ENCODE measurements around the gene ZEB2.

Gene ZEB2

DNA sequence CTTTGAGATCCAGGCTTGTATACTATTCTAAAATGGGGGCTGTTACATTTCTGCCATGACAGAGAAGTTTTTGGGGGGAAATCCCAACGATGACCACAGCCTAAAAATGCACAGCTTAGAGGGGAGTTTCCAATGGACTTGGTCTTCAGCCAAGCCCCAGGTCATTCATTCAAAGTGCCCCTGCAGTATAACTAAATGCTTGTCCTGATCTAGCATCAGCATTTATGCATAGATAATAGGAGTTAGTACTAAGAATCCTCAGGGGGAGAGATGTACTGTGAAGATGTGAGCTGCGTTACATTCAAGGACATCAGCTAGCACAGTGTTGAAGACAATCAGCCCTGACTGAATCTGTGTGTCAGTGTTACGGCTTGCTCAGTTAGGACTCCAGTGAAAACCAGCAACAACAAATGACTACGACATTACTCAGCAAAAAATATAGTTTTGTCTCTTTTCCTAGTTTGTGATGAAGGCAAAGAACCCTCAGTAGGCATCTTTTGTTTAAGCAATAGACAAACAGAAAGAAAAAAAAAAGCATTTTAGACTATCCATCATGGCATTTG lies 160.9 kb downstream of the ZEB2 start:
- DNase-seq (ENCODE audit: low spot score), result peak; percentile 73

DNA sequence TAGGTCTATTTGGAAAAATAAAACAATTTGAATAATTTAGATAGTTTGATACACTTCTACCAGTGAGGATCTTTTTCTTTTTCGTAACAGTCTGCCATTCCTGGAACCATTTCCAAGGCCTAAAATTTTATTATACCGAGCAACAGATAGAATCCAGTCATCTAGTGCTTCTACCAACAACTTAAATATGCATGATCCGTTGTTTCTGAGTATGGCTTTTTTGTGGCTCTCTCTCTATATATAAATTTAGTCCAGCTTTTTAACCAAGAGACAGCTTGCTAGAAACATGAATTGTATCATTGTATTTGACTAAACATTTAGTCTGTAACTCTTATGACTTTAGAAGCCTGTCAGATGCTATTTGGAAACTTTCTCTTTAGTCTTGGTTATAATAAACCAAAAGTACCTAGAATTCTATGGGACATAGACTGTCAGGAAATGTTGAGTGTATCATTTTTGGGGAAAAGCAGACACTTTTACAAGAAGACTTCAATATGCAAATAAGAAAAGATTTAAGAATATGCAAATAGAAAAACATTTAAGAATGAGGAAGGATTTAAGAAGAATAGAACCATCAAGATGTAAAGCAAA lies 161.4 kb downstream of the ZEB2 start:
- DNase-seq (ENCODE audit: low spot score), result no peak
- no peak for FAIRE-seq

More for the DNA sequence above, 160.9 kb downstream of the ZEB2 start:
- FAIRE-seq, result peak; percentile 15

DNA sequence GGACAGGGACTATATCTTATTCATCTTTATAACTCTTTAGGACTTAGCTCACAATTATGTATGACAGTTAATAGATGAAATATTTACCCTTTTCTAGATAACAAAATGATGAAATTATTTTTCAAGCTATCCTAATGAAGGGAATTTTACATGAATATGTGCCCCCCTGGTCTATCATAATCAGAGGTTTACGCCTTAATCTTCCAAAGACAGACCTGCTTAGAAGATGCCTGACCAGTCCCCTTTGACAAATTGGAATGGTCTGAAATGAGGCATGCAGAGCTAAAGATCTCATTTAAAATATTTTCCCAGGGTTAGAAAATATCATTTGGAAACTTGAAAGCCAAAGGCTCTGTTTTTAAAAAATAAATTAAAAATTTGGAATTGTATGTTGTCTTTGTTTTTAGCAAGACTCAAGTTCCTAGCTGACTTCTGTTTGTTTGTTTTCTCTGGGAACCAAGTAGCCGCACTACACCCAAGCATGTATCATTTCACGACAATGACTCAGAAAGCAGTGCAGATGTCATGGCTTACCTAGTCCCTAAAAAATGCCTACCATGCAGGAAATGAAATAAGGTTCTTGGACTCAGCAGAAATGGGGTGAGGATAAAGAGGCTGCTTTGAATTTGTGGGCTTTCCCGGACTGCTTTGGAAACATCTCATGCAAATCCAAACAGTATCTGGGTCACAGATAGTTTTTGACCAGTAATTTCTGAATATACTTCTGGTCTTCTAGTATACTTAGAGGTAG lies 162.1 kb downstream of the ZEB2 start:
- FAIRE-seq (peak; percentile 88), DNase-seq (ENCODE audit: low spot score) (peak; percentile 97)

DNA sequence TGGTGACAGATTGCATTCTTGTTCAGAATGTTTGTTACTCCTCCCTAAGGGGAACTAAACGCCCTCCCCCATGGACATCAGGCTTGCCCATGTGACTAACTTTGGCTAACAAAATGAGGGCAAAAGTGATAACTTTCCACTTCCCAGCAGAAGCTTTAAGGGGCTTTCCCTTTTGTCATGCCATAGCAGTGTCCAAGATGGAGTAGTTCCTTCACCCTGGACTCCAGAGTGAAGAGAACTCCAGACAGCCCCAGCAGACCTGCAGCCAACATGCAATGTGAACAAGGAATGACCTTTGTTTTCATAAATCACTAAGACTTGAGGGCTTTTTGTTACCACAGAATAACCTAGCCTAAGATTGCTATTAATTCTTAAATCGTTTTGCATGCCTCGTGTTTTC lies 163.5 kb downstream of the ZEB2 start:
- DNase-seq (ENCODE audit: low spot score) (no peak), FAIRE-seq (no peak)

DNA sequence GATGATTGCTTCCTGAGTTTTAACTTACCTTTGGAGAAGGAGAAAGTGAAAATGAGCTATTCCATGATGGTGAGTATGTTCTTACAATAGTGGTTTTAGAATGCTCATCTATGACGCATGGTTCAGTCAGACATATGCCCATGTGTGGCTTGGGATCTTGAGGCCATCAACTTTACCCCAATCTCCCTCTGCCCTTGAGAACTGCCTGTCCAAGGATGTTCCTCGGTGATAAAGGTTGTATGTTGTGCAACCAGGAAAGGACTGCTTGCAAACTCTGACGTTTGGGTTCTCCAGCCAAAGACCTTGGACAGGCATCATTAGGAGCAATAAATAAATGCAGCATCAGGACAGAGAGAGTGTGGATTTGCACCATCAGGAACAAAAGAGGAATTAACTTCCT lies 165.0 kb downstream of the ZEB2 start:
- DNase-seq (ENCODE audit: low spot score) (peak; percentile 63), FAIRE-seq (no peak)

DNA sequence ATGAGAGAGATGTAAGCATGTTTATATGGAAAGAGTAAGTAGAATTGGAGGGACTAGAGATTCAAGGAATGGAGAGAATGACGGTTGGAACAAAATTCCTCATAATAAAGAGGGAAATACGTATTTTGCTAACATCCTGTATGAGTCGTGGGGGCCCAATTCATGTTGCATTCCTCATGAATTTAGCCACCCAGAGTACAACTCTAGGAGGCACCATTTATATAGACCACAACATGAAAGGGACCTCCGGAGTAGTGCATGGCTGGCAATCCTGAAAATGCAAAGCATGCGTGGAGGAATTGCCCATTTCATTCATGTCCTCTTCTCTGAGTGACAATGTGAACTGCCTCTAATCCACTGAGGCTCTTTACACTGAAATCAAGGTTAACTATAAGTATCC lies 168.2 kb downstream of the ZEB2 start:
- FAIRE-seq, result no peak

DNA sequence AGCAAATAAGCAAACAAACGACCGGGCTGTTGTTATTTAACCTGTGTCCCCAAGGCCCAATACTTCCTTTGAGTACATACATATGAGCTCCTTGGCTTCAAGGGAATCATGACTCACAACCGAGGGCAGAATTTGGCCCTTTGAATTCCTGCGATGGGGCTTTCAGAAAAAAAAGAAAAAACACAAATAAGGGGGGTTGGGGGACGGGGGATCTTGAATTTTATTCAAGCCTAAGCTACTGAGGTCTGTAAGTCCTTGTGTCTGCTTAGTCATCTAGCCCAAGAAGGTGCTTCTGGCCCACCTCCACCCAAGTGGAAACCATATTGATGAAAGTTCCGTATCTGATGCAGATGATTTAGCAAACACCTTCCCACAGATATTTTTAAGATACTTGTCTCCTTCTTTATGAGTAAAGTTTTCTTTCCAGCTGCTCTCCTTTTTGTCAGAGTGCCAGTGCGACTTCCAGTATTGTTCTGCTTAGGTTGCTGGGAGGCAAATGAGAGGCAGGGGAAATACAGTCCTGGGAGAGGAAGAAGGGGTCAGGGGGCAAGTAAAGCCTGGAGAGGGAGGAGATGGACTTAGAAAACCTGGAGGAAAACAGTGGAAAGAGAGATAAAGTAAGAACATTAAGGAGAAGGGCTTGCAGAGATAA lies 169.6 kb downstream of the ZEB2 start:
- DNase-seq (ENCODE audit: low spot score), result no peak
- no peak for FAIRE-seq

More for the DNA sequence above, 168.2 kb downstream of the ZEB2 start:
- DNase-seq (ENCODE audit: low spot score), result no peak

DNA sequence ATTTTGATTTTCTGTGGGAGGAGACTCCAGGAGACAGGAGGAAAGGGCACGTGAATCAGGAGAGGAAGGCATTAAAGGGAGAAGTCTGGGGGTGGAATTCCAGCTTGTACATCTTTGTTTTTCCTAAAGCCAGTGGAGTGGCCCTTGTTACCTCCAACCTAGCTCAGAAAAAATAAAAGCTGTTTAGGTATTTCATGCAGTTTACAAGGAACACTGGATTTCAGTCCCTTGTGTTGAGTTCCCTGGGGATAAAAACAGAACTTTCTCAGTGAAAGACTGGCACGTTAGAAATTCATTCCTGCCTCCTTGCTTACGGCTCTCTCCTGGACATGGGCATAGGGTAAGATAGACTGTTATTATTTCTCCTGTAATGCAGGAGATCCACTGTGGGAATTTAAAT lies 170.2 kb downstream of the ZEB2 start:
- FAIRE-seq, result no peak
- DNase-seq (ENCODE audit: low spot score), result no peak

DNA sequence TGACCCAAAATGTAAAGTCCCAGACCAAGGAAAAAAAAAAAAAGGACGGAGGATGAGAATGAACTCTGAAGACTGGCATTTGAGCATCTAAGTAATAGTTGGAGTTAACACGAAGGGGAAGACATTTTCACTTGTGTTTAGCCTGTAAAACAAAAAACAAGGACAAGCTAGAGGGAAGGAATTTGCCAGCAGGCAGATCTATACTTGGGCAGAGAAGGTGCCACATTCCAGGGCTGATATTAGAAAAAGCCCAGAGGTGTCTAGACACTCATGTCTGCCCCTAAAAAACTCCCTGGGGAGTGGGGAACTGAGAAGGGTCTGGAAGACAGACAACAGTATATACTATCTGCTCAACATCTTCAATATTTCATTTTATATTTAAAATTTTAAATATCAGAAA lies 171.1 kb downstream of the ZEB2 start:
- DNase-seq (ENCODE audit: low spot score), result no peak
- no peak for FAIRE-seq

DNA sequence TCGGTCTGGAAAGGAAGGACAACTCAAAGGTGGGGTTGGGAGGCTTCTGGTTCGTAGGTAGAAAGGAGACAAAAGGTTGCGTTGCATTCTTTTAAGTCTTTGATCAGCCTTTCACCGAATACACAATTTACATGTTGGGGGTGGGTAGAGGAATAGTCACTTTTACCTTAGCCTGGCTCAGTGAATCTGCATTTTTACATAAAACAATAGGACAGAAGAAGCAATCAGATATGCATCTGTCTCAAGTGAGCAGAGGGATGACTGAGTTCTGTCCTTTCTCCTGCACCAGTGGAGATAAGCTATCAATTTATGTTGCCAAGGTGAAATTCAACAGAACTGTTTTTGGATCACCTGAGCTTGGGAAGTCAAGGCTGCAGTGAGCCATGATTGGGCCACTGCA lies 173.7 kb downstream of the ZEB2 start:
- DNase-seq (ENCODE audit: low spot score) (no peak), FAIRE-seq (no peak)

DNA sequence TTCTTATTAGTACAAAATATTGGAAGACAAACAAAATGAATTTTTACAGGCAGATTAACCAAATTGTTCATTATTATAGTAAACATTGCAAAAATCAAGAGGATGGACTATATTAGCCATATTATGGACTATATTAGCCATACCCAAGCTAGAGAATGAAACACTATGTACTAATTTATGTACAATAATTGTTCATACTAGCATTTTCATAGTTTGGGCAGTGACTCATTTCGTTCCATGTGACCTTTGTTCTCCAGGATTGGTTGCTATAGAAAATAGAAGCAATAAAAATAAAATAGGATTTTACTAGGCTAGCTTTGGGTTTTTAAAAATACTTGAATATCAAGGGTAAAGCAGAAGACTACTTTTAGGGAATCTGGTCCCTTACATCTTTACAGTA lies 176.8 kb downstream of the ZEB2 start:
- DNase-seq (ENCODE audit: low spot score), result no peak
- FAIRE-seq, result no peak

DNA sequence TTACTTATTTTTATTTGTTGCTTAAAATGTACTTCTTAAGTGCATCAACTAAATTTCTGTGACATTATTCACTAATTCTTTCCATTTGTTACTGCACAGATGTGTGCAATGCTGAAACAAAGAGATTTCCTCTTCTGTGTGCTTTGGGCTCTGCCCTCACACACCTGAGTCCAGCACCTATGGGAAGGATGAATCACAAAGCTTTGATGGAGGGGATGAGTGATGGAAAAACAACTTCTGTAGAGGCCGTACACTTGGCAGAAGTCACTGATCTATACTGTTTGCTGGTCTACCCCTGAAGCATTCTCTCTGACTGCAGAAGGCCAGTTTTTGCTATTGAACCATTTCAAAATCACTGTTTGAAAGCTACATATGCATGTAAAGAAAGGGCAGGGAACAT lies 178.4 kb downstream of the ZEB2 start:
- no peak for DNase-seq (ENCODE audit: low spot score)
- FAIRE-seq, result no peak

DNA sequence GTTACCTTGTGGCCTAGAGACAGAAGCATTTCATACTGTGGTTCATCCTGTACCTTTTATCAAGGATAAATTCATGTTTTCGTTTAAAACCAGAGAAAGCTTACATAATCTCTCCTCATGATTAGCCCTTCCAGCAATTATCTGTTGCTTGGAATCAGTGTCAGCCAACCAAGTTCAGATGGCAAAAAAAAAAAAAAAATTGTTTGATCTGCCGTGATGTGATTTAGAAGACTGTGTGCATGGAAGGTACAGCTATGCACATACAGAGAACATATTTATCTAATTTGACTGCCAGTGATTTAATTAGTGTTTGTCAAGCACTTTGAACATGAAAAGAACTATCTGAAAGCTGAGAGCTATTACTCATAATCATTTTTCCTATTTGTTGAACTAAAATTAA lies 180.9 kb downstream of the ZEB2 start:
- no peak for DNase-seq (ENCODE audit: low spot score)
- FAIRE-seq, result no peak

DNA sequence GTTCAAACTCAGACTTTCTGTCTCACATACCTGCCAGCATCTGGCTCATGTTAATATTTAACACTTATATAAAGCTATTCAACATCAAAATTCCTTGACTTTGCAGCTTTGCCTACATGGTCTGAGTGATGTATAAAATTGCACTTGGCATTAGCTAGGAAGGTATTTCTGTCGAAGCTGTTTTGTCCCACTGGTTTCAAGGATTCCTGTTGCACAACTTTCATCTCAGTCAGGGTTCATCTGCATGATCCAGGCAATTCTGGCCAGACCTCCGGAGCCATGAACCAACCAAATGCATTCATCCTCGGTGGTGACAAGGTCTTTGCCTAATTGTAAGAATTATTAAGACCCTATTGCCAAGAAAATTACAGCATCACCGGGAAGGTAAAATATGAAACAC lies 185.4 kb downstream of the ZEB2 start:
- FAIRE-seq (no peak), DNase-seq (ENCODE audit: low spot score) (no peak)

Data from RCC 7860 (cell line).